Panc1 (cell line): ENCODE data around the gene NAA80.

ENCODE experiments used
- CTCF ChIP-seq: fragments of 450-650 bp; IDR thresholded peaks from 2 replicates; pipeline ENCODE4 v1.5.1; 2017; ENCODE audit warnings: mild to moderate bottlenecking
- POLR2AphosphoS5 ChIP-seq: IDR thresholded peaks from 2 replicates; pipeline ENCODE4 v1.6.1; 2012; ENCODE audit warnings: mild to moderate bottlenecking, low read depth, low read length, moderate library complexity
- REST ChIP-seq, 2 experiments: IDR thresholded peaks; 2 replicates each; pipeline ENCODE4 v1.6.1; 2011 to 2012; ENCODE audit warnings: low read depth in 2 of 2, control low read depth in 1 of 2, low read length in 1 of 2, mild to moderate bottlenecking in 1 of 2, moderate library complexity in 1 of 2; ENCODE audit not compliant: insufficient read depth in 1 of 2
- SIN3A ChIP-seq: IDR thresholded peaks from 2 replicates; pipeline ENCODE4 v1.6.1; 2012; ENCODE audit warnings: low read depth, mild to moderate bottlenecking, low read length, moderate library complexity, borderline replicate concordance; ENCODE audit not compliant: insufficient read depth
- TCF7L2 ChIP-seq: IDR thresholded peaks from 2 replicates; pipeline ENCODE4 v1.6.1; 2011; ENCODE audit warnings: mild to moderate bottlenecking, low read depth, low read length, inconsistent platforms

GRCh38 chr3:50263478-50264382 lies 35.5 kb downstream of the NAA80 start:
- TF ChIP-seq CTCF (no peak), SIN3A (no peak), POLR2AphosphoS5 (no peak), TCF7L2 (no peak), REST (IDR thresholded peaks at IDR 0.05; ENCODE audit: insufficient read depth in 1 of 2, low read depth in 2 of 2, low read length in 1 of 2) (no peak)
